ENCODE measurements around the gene NELFB. TPM values are rescaled to one million over a fixed set of nuclear protein-coding genes. Genes with fewer than 3 reads are reported as not detected.

Gene NELFB
- total RNA-seq, 1 donor from 2014 or later: 58.2 TPM

DNA sequence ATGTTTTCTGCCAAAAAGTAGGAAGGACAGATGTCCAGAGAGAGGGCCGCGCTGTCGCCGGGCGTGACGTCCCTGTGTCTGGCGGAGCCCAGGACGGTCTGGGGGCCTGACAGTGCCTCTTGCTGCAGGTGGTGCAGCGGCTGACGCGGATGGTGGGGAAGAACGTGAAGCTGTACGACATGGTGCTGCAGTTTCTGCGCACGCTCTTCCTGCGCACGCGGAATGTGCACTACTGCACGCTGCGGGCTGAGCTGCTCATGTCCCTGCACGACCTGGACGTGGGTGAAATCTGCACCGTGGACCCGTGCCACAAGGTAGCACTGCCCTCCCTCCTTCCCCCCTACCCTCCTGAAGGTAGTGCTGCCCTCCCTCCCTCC is 7.8 kb downstream of the NELFB start:
- Mint-ChIP-seq H3K27me3 (no peaks in the 10 kb centered on the region), H3K36me3 (ENCODE audit: low read depth) (peaks cover 47% of the 10 kb centered on the region), H3K9me3 (no peaks in the 10 kb centered on the region), H3K27ac (no peak overlapping the region), H3K4me3 (no peak overlapping the region), H3K4me1 (peaks cover 11% of the 10 kb centered on the region)
- ChIA-PET POLR2A (no interaction called here), CTCF (interaction anchor here (0.9 to 3.2 kb wide), 3 partner anchors 11 to 26 kb away, joined by 3 to 13 read pairs (median 4); partner anchors contain the start of gene TUBB4B)
- DNase-seq (no peak), ATAC-seq (ENCODE audit: low read depth) (no peak)
- TF ChIP-seq, protein P1, sequence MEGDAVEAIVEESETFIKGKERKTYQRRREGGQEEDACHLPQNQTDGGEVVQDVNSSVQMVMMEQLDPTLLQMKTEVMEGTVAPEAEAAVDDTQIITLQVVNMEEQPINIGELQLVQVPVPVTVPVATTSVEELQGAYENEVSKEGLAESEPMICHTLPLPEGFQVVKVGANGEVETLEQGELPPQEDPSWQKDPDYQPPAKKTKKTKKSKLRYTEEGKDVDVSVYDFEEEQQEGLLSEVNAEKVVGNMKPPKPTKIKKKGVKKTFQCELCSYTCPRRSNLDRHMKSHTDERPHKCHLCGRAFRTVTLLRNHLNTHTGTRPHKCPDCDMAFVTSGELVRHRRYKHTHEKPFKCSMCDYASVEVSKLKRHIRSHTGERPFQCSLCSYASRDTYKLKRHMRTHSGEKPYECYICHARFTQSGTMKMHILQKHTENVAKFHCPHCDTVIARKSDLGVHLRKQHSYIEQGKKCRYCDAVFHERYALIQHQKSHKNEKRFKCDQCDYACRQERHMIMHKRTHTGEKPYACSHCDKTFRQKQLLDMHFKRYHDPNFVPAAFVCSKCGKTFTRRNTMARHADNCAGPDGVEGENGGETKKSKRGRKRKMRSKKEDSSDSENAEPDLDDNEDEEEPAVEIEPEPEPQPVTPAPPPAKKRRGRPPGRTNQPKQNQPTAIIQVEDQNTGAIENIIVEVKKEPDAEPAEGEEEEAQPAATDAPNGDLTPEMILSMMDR (IDR thresholded peaks at IDR 0.05): no peak
- intact Hi-C loops (cut with micrococcal nuclease): no loop called here

DNA sequence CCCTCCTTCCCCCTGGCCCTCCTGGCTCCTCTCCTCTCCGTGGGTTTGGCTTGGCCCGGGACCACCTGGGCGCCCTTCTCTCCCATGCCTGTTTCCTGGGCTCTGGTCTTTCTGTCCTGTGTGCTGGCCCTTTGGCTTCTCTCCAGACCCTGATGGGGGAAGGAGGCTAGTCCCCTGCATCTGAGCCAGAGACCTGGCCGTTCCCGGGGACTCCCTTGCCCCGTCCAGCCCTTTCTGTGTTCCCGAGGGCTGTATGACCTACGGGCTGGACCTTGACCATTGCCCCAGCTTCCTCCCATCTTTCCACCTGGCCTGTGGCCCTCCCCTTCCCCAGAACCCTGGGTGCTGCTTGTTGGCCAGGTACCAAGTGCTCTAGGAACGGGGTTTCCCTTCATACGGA is 8.4 kb downstream of the NELFB start:
- peaks cover 48% of the 10 kb centered on the region for H3K36me3 Mint-ChIP-seq (ENCODE audit: low read depth)
- TF ChIP-seq, protein P1 (IDR thresholded peaks at IDR 0.05): no peak
- ChIA-PET CTCF (interaction anchor here (0.9 to 3.2 kb wide), 2 partner anchors 23 to 27 kb away, joined by 4 to 13 read pairs; partner anchors contain the start of gene TUBB4B), POLR2A (no interaction called here)
- no peaks in the 10 kb centered on the region for H3K9me3 Mint-ChIP-seq
- H3K4me3 Mint-ChIP-seq: no peak overlapping the region
- no peak for DNase-seq
- intact Hi-C loops (cut with micrococcal nuclease): no loop called here
- peaks cover 17% of the 10 kb centered on the region for H3K4me1 Mint-ChIP-seq
- no peak overlapping the region for H3K27ac Mint-ChIP-seq
- H3K27me3 Mint-ChIP-seq: no peaks in the 10 kb centered on the region
- no peak for ATAC-seq (ENCODE audit: low read depth)

DNA sequence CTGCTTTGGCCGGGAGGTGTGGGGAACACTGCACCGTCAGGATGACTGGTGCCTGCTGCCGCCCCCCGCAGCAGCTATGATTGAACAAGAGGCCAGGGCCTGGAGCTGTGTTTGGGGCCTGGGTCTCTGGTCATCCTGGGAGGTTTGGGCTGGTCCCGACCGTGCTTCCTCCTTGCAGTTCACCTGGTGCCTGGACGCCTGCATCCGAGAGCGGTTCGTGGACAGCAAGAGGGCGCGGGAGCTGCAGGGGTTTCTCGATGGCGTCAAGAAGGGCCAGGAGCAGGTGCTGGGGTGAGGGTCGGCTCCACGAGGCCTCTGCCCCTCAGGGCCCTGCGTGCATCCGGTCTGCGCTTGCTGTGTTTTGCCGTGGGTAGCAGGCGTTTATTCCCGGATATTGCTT is 8.9 kb downstream of the NELFB start:
- intact Hi-C loops (cut with micrococcal nuclease): no loop called here
- ChIA-PET CTCF (no interaction called here), POLR2A (interaction anchor here (0.7 kb wide), 1 partner anchor 7 kb away, joined by 3 read pairs; no protein-coding TSS in a partner anchor)
- H3K36me3 Mint-ChIP-seq (ENCODE audit: low read depth): peaks cover 47% of the 10 kb centered on the region
- peaks cover 22% of the 10 kb centered on the region for H3K4me1 Mint-ChIP-seq
- no peaks in the 10 kb centered on the region for H3K27me3 Mint-ChIP-seq
- no peaks in the 10 kb centered on the region for H3K9me3 Mint-ChIP-seq
- H3K27ac Mint-ChIP-seq: no peak overlapping the region
- ATAC-seq (ENCODE audit: low read depth) (no peak), DNase-seq (no peak)
- no peak overlapping the region for H3K4me3 Mint-ChIP-seq
- TF ChIP-seq, protein P1 (IDR thresholded peaks at IDR 0.05): no peak

DNA sequence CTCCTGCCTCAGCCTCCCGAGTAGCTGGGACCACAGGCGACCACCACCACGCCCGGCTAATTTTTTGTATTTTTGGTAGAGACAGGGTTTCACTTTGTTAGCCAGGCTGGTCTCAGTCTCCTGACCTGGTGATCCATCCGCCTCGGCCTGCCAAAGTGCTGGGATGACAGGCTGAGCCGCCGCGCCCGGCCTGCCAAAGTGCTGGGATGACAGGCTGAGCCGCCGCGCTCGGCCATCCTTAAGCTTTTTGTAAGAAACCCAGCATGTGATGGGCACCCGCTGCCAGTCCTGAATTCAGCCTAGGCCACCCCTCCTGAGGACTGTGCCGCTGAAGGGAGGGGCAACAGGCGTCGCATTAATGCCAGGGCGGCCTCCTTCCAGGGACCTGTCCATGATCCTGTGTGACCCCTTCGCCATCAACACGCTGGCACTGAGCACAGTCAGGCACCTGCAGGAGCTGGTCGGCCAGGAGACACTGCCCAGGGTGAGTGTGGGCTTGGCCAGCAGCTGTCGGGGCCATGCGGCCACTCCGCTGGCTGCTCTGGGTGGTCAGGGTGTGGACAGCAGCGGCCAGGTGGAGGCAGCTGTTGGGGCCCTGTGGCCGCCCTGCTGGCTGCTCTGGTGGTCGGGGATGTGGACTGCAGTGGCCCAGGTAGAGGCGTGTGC is 10.5 kb downstream of the NELFB start:
- ATAC-seq (ENCODE audit: low read depth): no peak
- Mint-ChIP-seq H3K4me3 (no peak overlapping the region), H3K9me3 (no peaks in the 10 kb centered on the region), H3K27me3 (no peaks in the 10 kb centered on the region), H3K27ac (no peak overlapping the region), H3K36me3 (ENCODE audit: low read depth) (peaks cover 53% of the 10 kb centered on the region), H3K4me1 (peaks cover 32% of the 10 kb centered on the region)
- no peak for DNase-seq
- intact Hi-C loops (cut with micrococcal nuclease): no loop called here
- CTCF ChIA-PET: no interaction called here
- TF ChIP-seq, protein P1 (IDR thresholded peaks at IDR 0.05): no peak
- POLR2A ChIA-PET: interaction anchor here (0.6 to 2.6 kb wide), 3 partner anchors 11 to 25 kb away, joined by 4 to 13 read pairs (median 6); partner anchors contain the start of gene TUBB4B

DNA sequence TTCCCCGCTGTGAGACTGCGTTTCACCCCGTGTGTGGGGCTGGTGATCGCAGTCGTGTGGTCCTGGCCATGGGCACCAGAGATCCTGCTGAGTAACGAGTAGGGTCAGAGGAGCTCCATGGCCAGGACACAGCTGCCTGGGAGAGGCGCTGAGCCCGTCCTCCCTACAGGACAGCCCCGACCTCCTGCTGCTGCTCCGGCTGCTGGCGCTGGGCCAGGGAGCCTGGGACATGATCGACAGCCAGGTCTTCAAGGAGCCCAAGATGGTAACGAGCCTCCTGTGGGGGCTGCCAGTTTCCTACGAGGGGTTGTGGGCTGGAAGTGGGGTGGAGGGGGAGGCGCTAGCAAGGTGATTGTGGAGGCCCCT is 11.0 kb downstream of the NELFB start:
- TF ChIP-seq, protein P1 (IDR thresholded peaks at IDR 0.05): no peak
- no peak overlapping the region for H3K27ac Mint-ChIP-seq
- no peaks in the 10 kb centered on the region for H3K27me3 Mint-ChIP-seq
- no peak for ATAC-seq (ENCODE audit: low read depth)
- H3K4me1 Mint-ChIP-seq: peaks cover 36% of the 10 kb centered on the region
- no peak for DNase-seq
- no peak overlapping the region for H3K4me3 Mint-ChIP-seq
- intact Hi-C loops (cut with micrococcal nuclease): no loop called here
- ChIA-PET POLR2A (interaction anchor here (2.0 to 2.6 kb wide), 2 partner anchors 12 to 25 kb away, joined by 4 to 13 read pairs; partner anchors contain the start of gene TUBB4B), CTCF (interaction anchor here (0.6 kb wide), 1 partner anchor 30 kb away, joined by 3 read pairs; no protein-coding TSS in a partner anchor)
- H3K36me3 Mint-ChIP-seq (ENCODE audit: low read depth): peaks cover 53% of the 10 kb centered on the region
- no peaks in the 10 kb centered on the region for H3K9me3 Mint-ChIP-seq

Data from activated B cell treated with CpG ODN at 0.5 μM for 24 hours (primary cell).